Stomach (tissue), 9 donors: ENCODE measurements around the gene ISG20L2. TPM values are rescaled to one million over a fixed set of nuclear protein-coding genes. Genes with fewer than 3 reads are reported as not detected.

Experiments used
- DNase-seq, 2 donors: peaks; one replicate each; pipeline versions ENCODE4 v3.0.0 to v3.0.0-alpha.2; 2013 to 2019
- H3K27ac ChIP-seq, 5 donors: fragments of 200-600 bp in 4 of 5; sonication (generic) in 4 of 5; one replicate each; pipeline ENCODE4 v1.5.1; 2013 to 2019; ENCODE audit warnings: mild to moderate bottlenecking in 1 of 5, moderate library complexity in 1 of 5
- H3K27me3 ChIP-seq, 3 donors: fragments of 200-600 bp; sonication (generic); one replicate each; pipeline ENCODE4 v1.5.1; 2017 to 2019; ENCODE audit warnings: mixed run types in 1 of 3
- H3K36me3 ChIP-seq, 4 donors: fragments of 200-600 bp; sonication (generic); 1 replicate in 3 of 4; 2 replicates in 1 of 4; pipeline ENCODE4 v1.5.1; 2016 to 2019
- H3K4me1 ChIP-seq, 4 donors: fragments of 200-600 bp; sonication (generic); one replicate each; pipeline ENCODE4 v1.5.1; 2016 to 2019
- H3K4me3 ChIP-seq, 4 donors: fragments of 200-600 bp; sonication (generic) in 3 of 4; one replicate each; pipeline ENCODE4 v1.5.1; 2016 to 2019; ENCODE audit warnings: mild to moderate bottlenecking in 1 of 4
- H3K9me3 ChIP-seq, 4 donors: fragments of 200-600 bp; sonication (generic); one replicate each; pipeline ENCODE4 v1.5.1; 2016 to 2019
- EP300 ChIP-seq: sonication (generic); formaldehyde crosslinking; IDR thresholded peaks from one replicate; pipeline ENCODE4 v1.6.1; 2017; ENCODE audit warnings: antibody characterized with exemption
- POLR2A ChIP-seq, 4 donors: fragments of 450-650 bp; IDR thresholded peaks; one replicate each; pipeline ENCODE4 v1.6.1; 2016; ENCODE audit warnings: antibody characterized with exemption in 4 of 4, control low read depth in 2 of 4, mild to moderate bottlenecking in 1 of 4, moderate library complexity in 1 of 4
- POLR2AphosphoS5 ChIP-seq, 3 donors: sonication (generic); formaldehyde crosslinking; IDR thresholded peaks; one replicate each; pipeline ENCODE4 v1.6.1; 2016; ENCODE audit warnings: antibody characterized with exemption in 3 of 3
- WGBS, 5 donors: extraction: QIAGEN DNeasy Blood & Tissue Kit in 3 of 5; methylation state at CpG; one replicate each; pipeline versions ENCODE4 v1.1.5 to v1.1.7; 2013 to 2018; 5-methylcytosine and 5-hydroxymethylcytosine counted together
- intact Hi-C: fragments of 100-400 bp; cut with DNase I; formaldehyde crosslinking; loops from one replicate; pipeline ENCODE4 v1.15.1; 2023; ENCODE audit warnings: low total_unique reads
- polyA plus RNA-seq, 3 donors: library from polyadenylated mRNA; stranded (reverse); fragments of 200-250 nt; gene quantifications; one replicate each; pipeline ENCODE4 v1.2.3, GENCODE V29; 2013
- total RNA-seq, 5 donors: library from RNA; depleted of rRNA; stranded (reverse); fragments of >200 nt; gene quantifications; one replicate each; pipeline versions ENCODE4 v1.1.0 to v1.2.3, GENCODE V29; 2014 to 2016
- TF ChIP-seq, protein P1 (sequence below), 7 experiments: fragments of 450-650 bp in 4 of 7; fragments of 200-600 bp in 3 of 7; sonication (generic) in 3 of 7; IDR thresholded peaks; one replicate each; pipeline ENCODE4 v1.5.1; 2016 to 2019; ENCODE audit warnings: antibody characterized with exemption in 7 of 7, control low read depth in 2 of 7, mild to moderate bottlenecking in 1 of 7
- donor health status: healthy with polysubstance abuse.
- donor health status: Bipolar disorder and iron deficiency.
- donor health status: healthy.

ISG20L2 gene
- total and polyA plus RNA-seq, 8 donors = 4.5 to 65.5 (median 11.7) TPM

GRCh38 chr1:156707417-156708217, 20.9 kb downstream of the ISG20L2 start:
- Histone ChIP-seq H3K27me3 (peaks cover 0 to 48% (median 23%) of the 10 kb centered on the region in 3 donors), H3K9me3 (no peaks in the 10 kb centered on the region), H3K27ac (peak overlapping the region in 3 of 5 donors; percentile 48 to 83 (median 52)), H3K4me3 (no peak overlapping the region), H3K36me3 (no peaks in the 10 kb centered on the region), H3K4me1 (peaks cover 26 to 64% (median 56%) of the 10 kb centered on the region in 4 donors)
- WGBS, 5 donors = 61 to 74% (median 67%) methylated on average over 7 to 8 of the region's 8 CpGs
- TF ChIP-seq POLR2A (IDR thresholded peaks at IDR 0.05) = no peak
- no peak for TF ChIP-seq EP300
- no peak for TF ChIP-seq POLR2AphosphoS5 (IDR thresholded peaks at IDR 0.05)
- TF ChIP-seq, protein P1, sequence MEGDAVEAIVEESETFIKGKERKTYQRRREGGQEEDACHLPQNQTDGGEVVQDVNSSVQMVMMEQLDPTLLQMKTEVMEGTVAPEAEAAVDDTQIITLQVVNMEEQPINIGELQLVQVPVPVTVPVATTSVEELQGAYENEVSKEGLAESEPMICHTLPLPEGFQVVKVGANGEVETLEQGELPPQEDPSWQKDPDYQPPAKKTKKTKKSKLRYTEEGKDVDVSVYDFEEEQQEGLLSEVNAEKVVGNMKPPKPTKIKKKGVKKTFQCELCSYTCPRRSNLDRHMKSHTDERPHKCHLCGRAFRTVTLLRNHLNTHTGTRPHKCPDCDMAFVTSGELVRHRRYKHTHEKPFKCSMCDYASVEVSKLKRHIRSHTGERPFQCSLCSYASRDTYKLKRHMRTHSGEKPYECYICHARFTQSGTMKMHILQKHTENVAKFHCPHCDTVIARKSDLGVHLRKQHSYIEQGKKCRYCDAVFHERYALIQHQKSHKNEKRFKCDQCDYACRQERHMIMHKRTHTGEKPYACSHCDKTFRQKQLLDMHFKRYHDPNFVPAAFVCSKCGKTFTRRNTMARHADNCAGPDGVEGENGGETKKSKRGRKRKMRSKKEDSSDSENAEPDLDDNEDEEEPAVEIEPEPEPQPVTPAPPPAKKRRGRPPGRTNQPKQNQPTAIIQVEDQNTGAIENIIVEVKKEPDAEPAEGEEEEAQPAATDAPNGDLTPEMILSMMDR (IDR thresholded peaks at IDR 0.05) = no peak
- peak in 1 of 2 donors; percentile 71 for DNase-seq
- intact Hi-C loops = no loop called here

DNA sequence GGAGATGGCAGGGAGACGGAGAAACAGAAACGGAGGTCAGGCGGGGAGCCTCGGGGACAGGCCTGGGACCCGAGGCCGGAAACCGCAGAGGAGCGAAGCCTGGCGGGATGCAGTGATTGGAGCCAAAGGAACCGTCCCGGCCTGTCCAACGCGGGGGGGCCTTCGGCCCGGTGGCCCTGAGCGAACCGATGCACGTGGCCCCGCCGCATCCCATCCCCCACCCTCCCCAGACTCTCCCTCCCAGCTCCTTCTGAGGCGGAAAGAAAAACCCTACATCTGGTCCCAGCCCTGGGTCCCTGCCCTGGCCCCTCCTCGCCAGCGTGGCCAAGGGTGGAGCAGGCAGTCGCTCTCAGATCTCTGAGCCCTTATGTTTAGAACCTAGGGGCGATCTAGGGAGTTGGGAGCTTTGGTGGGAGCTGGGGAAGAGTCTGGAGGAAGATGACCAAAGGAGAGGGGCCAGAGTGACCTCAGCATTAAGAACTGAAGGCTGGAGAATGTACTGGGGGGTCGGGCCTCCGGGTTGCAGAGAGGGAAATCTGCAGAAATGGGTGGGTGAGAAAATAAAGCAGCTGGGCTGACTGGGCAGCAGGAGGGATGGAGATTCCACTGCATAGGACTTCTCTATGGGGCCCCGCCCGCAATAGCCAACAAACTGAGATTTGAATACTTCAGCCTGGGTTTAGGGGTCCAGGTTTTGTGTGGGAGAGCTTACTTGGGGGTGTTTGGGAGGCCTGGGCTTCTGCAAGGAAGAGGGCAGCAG, 21.7 kb downstream of the ISG20L2 start:
- Histone ChIP-seq H3K9me3 (no peaks in the 10 kb centered on the region), H3K4me1 (peaks cover 26 to 64% (median 56%) of the 10 kb centered on the region in 4 donors), H3K4me3 (peak overlapping the region; percentile 40 to 56 (median 44)), H3K27ac (peak overlapping the region in 4 of 5 donors; percentile 32 to 83 (median 50)), H3K36me3 (no peaks in the 10 kb centered on the region), H3K27me3 (peaks cover 0 to 54% (median 23%) of the 10 kb centered on the region in 3 donors)
- DNase-seq = peak in 1 of 2 donors; percentile 91
- TF ChIP-seq POLR2A (IDR thresholded peaks at IDR 0.05) (no peak), EP300 (no peak), POLR2AphosphoS5 (IDR thresholded peaks at IDR 0.05) (no peak)
- TF ChIP-seq, protein P1 (IDR thresholded peaks at IDR 0.05) = no peak
- intact Hi-C loops = no loop called here
- 9 to 14% (median 9%) methylated on average over 21 to 29 of the region's 29 CpGs for WGBS, 5 donors

- Histone ChIP-seq H3K4me1 (peaks cover 26 to 64% (median 56%) of the 10 kb centered on the region in 4 donors), H3K4me3 (peak overlapping the region; percentile 40 to 56 (median 44)), H3K27me3 (peaks cover 0 to 61% (median 23%) of the 10 kb centered on the region in 3 donors), H3K9me3 (no peaks in the 10 kb centered on the region), H3K27ac (peak overlapping the region in 4 of 5 donors; percentile 32 to 83 (median 50)), H3K36me3 (no peaks in the 10 kb centered on the region)
- intact Hi-C loops = no loop called here
- peak; percentile 68 to 91 for DNase-seq
- 1 to 4% (median 1%) methylated on average over 33 to 45 of the region's 45 CpGs for WGBS, 5 donors
- no peak for TF ChIP-seq EP300
- TF ChIP-seq, protein P1 (IDR thresholded peaks at IDR 0.05) = peak in 5 of 7 experiments; percentile 53 to 86 (median 68)
These were observed 22.5 kb downstream of the ISG20L2 start for GRCh38 chr1:156705918-156706656.
